GM19438 (cell line): ENCODE data around the gene MOV10L1.
"Not testable (repeated sequence)": the region's sequence is repeated elsewhere in the genome, so short reads cannot be mapped to it uniquely, and the experiment has no call there.

Experiments used
- ATAC-seq: cut with Tn5 transposase; IDR thresholded peaks from one replicate; pipeline ENCODE4 v1.9.1; 2021; ENCODE audit warnings: low read depth; ENCODE audit not compliant: unreplicated experiment

MOV10L1 gene

GRCh38 chr22:50131894-50132293 is 42.1 kb downstream of the MOV10L1 start:
- no peak for ATAC-seq

- no peak for ATAC-seq
Measured at GRCh38 chr22:50134481-50134880, 44.7 kb downstream of the MOV10L1 start.

- no peak for ATAC-seq
Measured at GRCh38 chr22:50136581-50137015, 46.8 kb downstream of the MOV10L1 start.

- ATAC-seq, result not testable (repeated sequence)
Measured at GRCh38 chr22:50137277-50137676, 47.5 kb downstream of the MOV10L1 start.

- no peak for ATAC-seq
Measured at GRCh38 chr22:50138041-50138440, 48.2 kb downstream of the MOV10L1 start.

- ATAC-seq, result no peak
Measured at GRCh38 chr22:50138988-50139387, 49.2 kb downstream of the MOV10L1 start.

GRCh38 chr22:50139843-50140415 is 50.1 kb downstream of the MOV10L1 start:
- no peak for ATAC-seq

- no peak for ATAC-seq
Measured at GRCh38 chr22:50140615-50141014, 50.8 kb downstream of the MOV10L1 start.

GRCh38 chr22:50141462-50141861 is 51.7 kb downstream of the MOV10L1 start:
- no peak for ATAC-seq

- no peak for ATAC-seq
Measured at GRCh38 chr22:50141891-50142363, 52.1 kb downstream of the MOV10L1 start.

- ATAC-seq, result no peak
Measured at GRCh38 chr22:50143096-50143495, 53.3 kb downstream of the MOV10L1 start.

GRCh38 chr22:50144005-50144614 is 54.3 kb downstream of the MOV10L1 start:
- no peak for ATAC-seq

GRCh38 chr22:50145721-50146438 is 56.1 kb downstream of the MOV10L1 start:
- no peak for ATAC-seq

- no peak for ATAC-seq
Measured at GRCh38 chr22:50146439-50147238, 56.8 kb downstream of the MOV10L1 start.

- ATAC-seq, result not testable (repeated sequence)
Measured at GRCh38 chr22:50147258-50148165, 57.7 kb downstream of the MOV10L1 start.

GRCh38 chr22:50148166-50148500 is 58.3 kb downstream of the MOV10L1 start:
- ATAC-seq, result no peak

GRCh38 chr22:50148991-50149721 is 59.4 kb downstream of the MOV10L1 start:
- no peak for ATAC-seq

GRCh38 chr22:50150161-50151129 is 60.6 kb downstream of the MOV10L1 start:
- ATAC-seq, result no peak
